OCI-LY3 (cell line): ENCODE data around the gene DRGX.

ENCODE experiments used
- CTCF ChIP-seq: fragments of 200-600, 300-600 bp; sonication (generic); IDR thresholded peaks from 2 replicates; pipeline ENCODE4 v1.5.1; 2014; ENCODE audit warnings: antibody characterized with exemption, low read length, low read depth
- EZH2phosphoT487 ChIP-seq: fragments of 200-600 bp; shearing (Covaris generic); IDR thresholded peaks from 2 replicates; pipeline ENCODE4 v1.6.1; 2018; ENCODE audit warnings: antibody characterized with exemption, mixed run types, low read depth

- TF ChIP-seq CTCF (no peak), EZH2phosphoT487 (no peak)
Measured at GRCh38 chr10:49426490-49427360, 30.8 kb upstream of the DRGX start.
